ENCODE results near the gene DEPDC5. TPM values are rescaled to one million over a fixed set of nuclear protein-coding genes. Genes with fewer than 3 reads are reported as not detected.

Gene DEPDC5
- total and polyA plus RNA-seq, 2 of the 8 experiments (the other 6 are each of a cell fraction or from before 2014, with no cell fraction given), result 18.3 to 26.5 TPM

GRCh38 chr22:31843526-31843925, 89.7 kb downstream of the DEPDC5 start:
- Histone ChIP-seq H4K8ac (ENCODE audit: extremely low read depth, insufficient read depth, low read length) (no peak overlapping the region), H2BK5ac (ENCODE audit: low read depth, low read length) (no peak overlapping the region), H3K9me3 (ENCODE audit: insufficient read depth in 2 of 2, low read depth in 1 of 2, low read length in 1 of 2) (peaks cover 9 to 10% of the 10 kb centered on the region in 2 experiments; a peak in 3 of 4 replicates), H4K5ac (ENCODE audit: insufficient read length, low read depth, low read length) (no peak overlapping the region), H3K18ac (ENCODE audit: extremely low read depth, low read length) (no peak overlapping the region), H3K23me2 (ENCODE audit: low read depth, low read length) (no peaks in the 10 kb centered on the region; the same call in 1 of the 2 replicates), H3K23ac (ENCODE audit: insufficient read length) (no peak overlapping the region), H3K14ac (ENCODE audit: insufficient read length) (no peak overlapping the region), H3K56ac (replicated peaks; ENCODE audit: insufficient read length, low read depth, low read length) (no peak overlapping the region), H3K4me3 (ENCODE audit: extremely low read depth in 1 of 4, insufficient read depth in 2 of 4, low read depth in 3 of 4, low read length in 4 of 4) (no peak overlapping the region), H3K79me2 (ENCODE audit: control insufficient read depth in 1 of 2, insufficient read depth in 2 of 2, low read length in 2 of 2) (no peaks in the 10 kb centered on the region), H2BK12ac (ENCODE audit: low read depth, low read length) (no peak overlapping the region), H3K4me1 (replicated peaks in 1 of 4; ENCODE audit: control insufficient read depth in 3 of 4, insufficient read depth in 4 of 4, low read length in 3 of 4) (no peaks in the 10 kb centered on the region), H2AK5ac (ENCODE audit: low read depth, low read length) (no peak overlapping the region), H2BK120ac (replicated peaks; ENCODE audit: low read depth, low read length) (no peak overlapping the region), H4K20me1 (replicated peaks in 1 of 2; ENCODE audit: control insufficient read depth in 1 of 2, insufficient read depth in 2 of 2, low read length in 2 of 2) (peaks cover 0 to 2% of the 10 kb centered on the region in 2 experiments), H3K4me2 (ENCODE audit: insufficient read depth in 1 of 2, low read depth in 2 of 2, low read length in 2 of 2) (no peak overlapping the region), H3K27me3 (replicated peaks in 1 of 4; ENCODE audit: control insufficient read depth in 3 of 4, extremely low read depth in 1 of 4, insufficient read depth in 3 of 4, low read length in 3 of 4) (no peaks in the 10 kb centered on the region), H4K91ac (replicated peaks; ENCODE audit: insufficient read length, low read length) (no peak overlapping the region), H2BK20ac (ENCODE audit: low read length) (no peak overlapping the region), H3K79me1 (ENCODE audit: low read depth, low read length) (no peaks in the 10 kb centered on the region), H2AFZ (ENCODE audit: low read length) (no peak overlapping the region), H3K36me3 (ENCODE audit: control insufficient read depth in 2 of 4, insufficient read depth in 4 of 4, low read length in 3 of 4) (peaks cover 8 to 36% (median 24%) of the 10 kb centered on the region in 4 experiments; a peak in 6 of 8 replicates), H2BK15ac (ENCODE audit: low read length) (no peak overlapping the region), H3K27ac (ENCODE audit: low read depth, low read length) (no peak overlapping the region), H3K9ac (replicated peaks in 1 of 4; ENCODE audit: extremely low read depth in 1 of 4, low read depth in 3 of 4, low read length in 3 of 4) (no peak overlapping the region), H3K4ac (replicated peaks; ENCODE audit: insufficient read length, low read depth, low read length) (no peak overlapping the region)
- ChIA-PET POLR2A (ENCODE audit: partially characterized antibody) (no interaction called here), CTCF (ENCODE audit: partially characterized antibody) (interaction anchor here (0.9 kb wide), 1 partner anchor 14 kb away, joined by 3 read pairs; no protein-coding TSS in a partner anchor)
- no peak for FAIRE-seq
- DNase-seq (ENCODE audit: low read depth in 1 of 2, low spot score in 2 of 2), result no peak
- 87% methylated on average over 4 of the region's 4 CpGs; no CpG with 5 or more reads in 1 of the 2 experiments for WGBS, 2 experiments (ENCODE audit: extremely low coverage in 1 of 2, insufficient coverage in 1 of 2, insufficient read length in 1 of 2, insufficient replicate concordance in 2 of 2, low coverage in 1 of 2, low lambda C conversion rate in 2 of 2, missing lambda C conversion rate in 1 of 2)
- TF ChIP-seq JUND (IDR thresholded peaks at IDR 0.05; ENCODE audit: low read length), result no peak
- no peak for TF ChIP-seq TCF12 (IDR thresholded peaks at IDR 0.05; ENCODE audit: low read depth, low read length)
- no peak for TF ChIP-seq SIX5 (IDR thresholded peaks at IDR 0.05; ENCODE audit: low read depth, low read length)
- TF ChIP-seq BRCA1 (IDR thresholded peaks at IDR 0.05; ENCODE audit: low read depth, low read length), result no peak
- TF ChIP-seq RNF2 (IDR thresholded peaks at IDR 0.05; ENCODE audit: borderline replicate concordance, low read depth, low read length, missing control alignments, poor library complexity, severe bottlenecking), result no peak
- TF ChIP-seq RXRA (IDR thresholded peaks at IDR 0.05; ENCODE audit: insufficient read depth, low read depth, low read length), result no peak
- TF ChIP-seq SIRT6 (IDR thresholded peaks at IDR 0.05; ENCODE audit: low read length), result no peak
- TF ChIP-seq CBX8 (IDR thresholded peaks at IDR 0.05; ENCODE audit: borderline replicate concordance, low read depth, low read length), result no peak
- TF ChIP-seq KDM5A (IDR thresholded peaks at IDR 0.05; ENCODE audit: low read length), result no peak
- no peak for TF ChIP-seq MAX (IDR thresholded peaks at IDR 0.05)
- TF ChIP-seq TAF7 (optimal IDR thresholded peaks at IDR 0.05; ENCODE audit: borderline replicate concordance, low read depth, low read length), result no peak
- no peak for TF ChIP-seq KDM4A (IDR thresholded peaks at IDR 0.05; ENCODE audit: low read depth, low read length, severe bottlenecking)
- no peak for TF ChIP-seq RAD21 (IDR thresholded peaks at IDR 0.05 in 1 of 2, conservative IDR thresholded peaks at IDR 0.05 in 1 of 2; ENCODE audit: low read depth in 2 of 2, low read length in 2 of 2)
- TF ChIP-seq SUZ12 (IDR thresholded peaks at IDR 0.05; ENCODE audit: low read length), result no peak
